Stimulated activated naive CD8-positive, alpha-beta T cell treated with anti-CD3 and anti-CD28 coated beads, Interleukin-15, Interleukin-2, amounts not matched to agents 100 U/mL and 50 U/mL, for 24 hours (primary cell): ENCODE data around the gene DHRS11.

Experiments used
- ATAC-seq: fragments of 150-1000 bp; cut with Tn5 transposase; one replicate; pipeline ENCODE4 v1.10.0; 2021
- DNase-seq: peaks from one replicate; pipeline ENCODE4 v3.0.0; 2021

Gene DHRS11

DNA sequence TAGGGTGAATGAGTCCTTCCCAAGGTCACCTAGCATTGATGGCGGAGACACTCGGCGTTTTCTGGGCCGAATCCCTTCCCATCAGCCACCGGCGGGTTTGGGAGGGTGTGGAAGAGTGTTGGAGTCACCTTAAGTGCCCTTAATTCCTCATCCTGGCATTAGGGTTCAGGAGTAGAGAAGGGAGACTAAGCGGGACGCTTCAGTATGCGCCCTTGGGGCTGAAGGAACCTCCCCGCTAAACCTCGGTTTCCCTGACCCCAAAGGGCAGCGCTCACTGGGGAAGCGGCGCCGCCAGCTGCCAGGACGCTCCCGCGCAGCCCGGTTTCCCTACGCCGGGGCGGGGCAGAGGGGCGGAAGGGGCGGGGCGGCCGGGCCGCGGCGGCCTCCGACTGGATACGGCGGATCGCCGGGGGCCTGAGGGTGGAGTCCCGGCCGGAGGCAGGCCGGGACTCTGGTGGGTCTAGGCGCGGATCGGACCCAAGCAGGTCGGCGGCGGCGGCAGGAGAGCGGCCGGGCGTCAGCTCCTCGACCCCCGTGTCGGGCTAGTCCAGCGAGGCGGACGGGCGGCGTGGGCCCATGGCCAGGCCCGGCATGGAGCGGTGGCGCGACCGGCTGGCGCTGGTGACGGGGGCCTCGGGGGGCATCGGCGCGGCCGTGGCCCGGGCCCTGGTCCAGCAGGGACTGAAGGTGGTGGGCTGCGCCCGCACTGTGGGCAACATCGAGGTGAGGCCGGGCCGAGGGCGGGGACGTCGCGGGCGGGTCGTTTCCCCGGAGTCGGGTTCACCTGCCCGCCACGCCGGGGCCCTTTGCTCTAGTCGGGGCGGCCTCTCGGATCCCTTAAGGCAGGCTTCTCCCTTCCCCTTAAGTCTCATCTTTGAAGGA lies at the start of gene DHRS11:
DHRS11 (plus strand) TSS at position 446 of the 882 bp plus-strand sequence; CDS start at position 577, 131 bp downstream.
- peak; percentile 92 for DNase-seq
- peak; percentile 96 for ATAC-seq

GRCh38 chr17:36542755-36543154 lies 48.9 kb upstream of the DHRS11 start:
- ATAC-seq (no peak), DNase-seq (no peak)

GRCh38 chr17:36544044-36544306 lies 47.7 kb upstream of the DHRS11 start:
- DNase-seq: peak; percentile 32
- no peak for ATAC-seq

DNA sequence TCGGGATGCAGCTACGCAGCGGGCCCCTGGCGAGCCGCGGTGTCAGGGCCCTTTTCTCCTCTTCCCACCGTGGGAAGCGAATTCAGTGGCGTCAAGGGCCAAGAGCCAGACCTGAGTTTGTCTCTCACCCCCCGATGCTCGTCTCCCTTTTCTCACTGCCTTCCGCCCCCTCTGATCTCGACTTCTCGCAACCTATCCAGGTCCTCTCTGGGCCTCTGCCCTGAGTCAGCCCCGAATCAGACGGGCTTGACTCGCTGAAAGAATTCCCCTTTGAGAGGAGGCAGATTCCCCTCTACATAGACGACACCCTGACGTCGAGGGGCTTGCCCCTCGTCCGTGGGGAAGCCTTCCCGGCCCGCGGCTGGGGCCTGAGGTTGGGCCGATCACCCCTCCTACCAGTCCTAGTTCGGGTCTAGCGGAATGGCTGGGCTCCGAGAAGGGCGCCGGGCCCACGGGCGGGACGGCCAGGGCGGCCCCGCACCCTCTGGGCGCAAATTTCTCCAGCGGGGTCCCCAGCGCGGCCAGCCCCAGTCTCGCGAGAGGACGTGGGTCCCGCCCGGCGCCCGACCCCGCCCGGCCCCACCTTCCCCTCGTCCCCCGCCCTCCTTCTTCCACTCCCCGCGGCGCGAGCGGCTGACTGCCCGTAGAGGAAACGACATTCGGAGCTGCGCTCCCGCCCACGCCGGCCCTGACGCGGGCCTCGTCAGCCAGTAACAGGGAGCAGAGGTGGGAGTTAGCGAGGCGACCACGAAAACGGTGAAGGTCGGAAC lies 47.2 kb upstream of the DHRS11 start, which contains the start of gene GGNBP2:
GGNBP2 (plus strand) TSS at position 613 of the 770 bp plus-strand sequence. CDS start 806 bp downstream, outside the sequence.
- ATAC-seq (peak; percentile 73), DNase-seq (peak; percentile 96)

DNA sequence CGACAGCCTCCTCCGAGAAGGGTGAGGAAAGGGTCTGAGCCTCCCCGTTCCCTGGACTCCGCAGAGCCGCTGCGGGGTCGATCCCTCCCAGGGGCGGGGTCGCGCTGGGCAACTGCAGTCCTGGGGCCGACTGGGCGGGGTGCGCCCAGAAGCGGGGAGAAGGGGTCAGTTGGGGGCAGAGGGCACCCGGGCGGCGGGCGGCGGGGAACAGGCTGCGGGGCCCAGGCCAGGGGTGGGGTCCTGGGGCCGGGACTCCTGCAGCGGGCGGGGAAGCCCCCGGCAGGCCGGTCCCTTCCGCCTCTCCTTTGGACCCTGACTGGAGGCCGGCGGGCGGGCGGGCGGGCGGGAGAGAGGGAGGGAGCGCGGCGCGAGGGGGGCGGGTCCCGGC lies 46.6 kb upstream of the DHRS11 start:
- ATAC-seq (no peak), DNase-seq (no peak)

DNA sequence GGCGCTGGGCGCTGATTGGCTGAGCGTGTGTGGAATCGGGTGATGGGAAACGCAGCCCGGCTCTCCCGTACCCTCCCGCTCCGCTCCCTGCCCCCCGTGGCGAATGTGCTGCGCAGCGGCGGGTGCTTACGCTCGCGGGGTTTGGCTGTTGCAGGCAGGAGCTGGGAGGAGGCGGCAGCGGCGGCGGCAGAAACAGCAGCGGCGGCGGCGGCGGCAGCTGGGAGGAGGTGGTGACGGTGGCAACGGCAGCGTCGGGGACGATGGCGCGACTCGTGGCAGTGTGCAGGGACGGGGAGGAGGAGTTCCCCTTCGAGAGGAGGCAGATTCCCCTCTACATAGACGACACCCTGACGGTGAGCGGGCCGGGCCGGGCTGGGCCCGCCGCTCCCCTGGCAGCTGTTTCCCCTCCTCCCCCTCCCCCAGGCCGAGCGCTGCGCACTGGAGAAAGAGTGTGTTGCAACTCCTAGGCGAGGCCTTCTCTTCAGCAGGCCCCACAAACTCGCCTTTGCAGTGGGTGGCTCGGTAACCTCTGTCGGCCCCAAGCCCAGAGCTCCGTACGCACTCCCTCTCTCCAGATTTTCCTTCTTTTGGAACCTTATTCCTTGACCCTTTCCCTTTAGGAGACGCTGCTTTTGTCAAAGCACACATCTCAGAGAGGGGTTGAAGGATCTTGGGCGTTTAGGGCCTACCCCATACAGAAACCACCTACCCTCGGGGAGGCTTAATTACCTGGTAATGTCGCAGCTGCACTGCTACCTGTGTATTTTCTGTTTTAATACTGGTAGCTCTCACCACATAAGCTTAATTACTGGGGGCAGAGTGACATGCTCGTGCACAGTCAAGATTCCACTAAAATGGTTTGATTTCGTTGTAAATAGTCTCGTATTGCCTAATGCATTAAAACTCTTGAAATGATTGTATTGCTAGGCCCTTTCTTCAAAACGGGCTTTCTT lies 45.9 kb upstream of the DHRS11 start:
- peak; percentile 84 for ATAC-seq

DNA sequence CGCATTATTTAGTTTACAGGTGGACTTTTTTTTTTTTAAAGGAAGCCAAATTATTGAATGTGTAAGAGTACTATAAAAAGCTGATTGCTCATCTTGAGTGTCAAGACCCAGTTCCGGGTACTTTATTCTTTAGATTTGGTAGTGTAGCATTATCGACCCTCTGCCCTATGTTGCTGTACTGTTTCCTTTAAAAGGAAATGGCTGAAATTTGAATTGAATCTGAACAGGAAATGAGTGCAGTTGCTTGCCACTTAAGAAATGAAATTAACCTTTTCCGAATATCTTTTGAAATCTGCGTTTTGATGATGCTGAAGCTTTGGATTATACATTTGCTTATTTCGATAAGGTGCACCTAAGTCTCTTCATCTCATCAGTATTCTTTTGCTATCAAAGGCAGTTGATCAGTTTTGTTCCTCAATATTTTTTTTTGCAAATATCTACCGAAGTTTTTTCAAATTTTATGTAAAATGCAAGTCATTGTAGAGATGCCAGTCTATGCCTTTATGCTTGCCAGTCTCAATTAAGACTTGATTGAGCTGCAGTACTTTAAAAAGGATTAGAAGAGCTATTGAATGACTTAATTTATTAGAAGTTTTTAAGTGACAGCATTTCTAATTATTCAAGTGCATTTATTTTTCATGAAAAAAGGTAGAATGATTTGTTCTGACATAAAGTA lies 45.1 kb upstream of the DHRS11 start:
- ATAC-seq (no peak), DNase-seq (no peak)

More for the DNA sequence above, 45.9 kb upstream of the DHRS11 start:
- peak; percentile 97 for DNase-seq

DNA sequence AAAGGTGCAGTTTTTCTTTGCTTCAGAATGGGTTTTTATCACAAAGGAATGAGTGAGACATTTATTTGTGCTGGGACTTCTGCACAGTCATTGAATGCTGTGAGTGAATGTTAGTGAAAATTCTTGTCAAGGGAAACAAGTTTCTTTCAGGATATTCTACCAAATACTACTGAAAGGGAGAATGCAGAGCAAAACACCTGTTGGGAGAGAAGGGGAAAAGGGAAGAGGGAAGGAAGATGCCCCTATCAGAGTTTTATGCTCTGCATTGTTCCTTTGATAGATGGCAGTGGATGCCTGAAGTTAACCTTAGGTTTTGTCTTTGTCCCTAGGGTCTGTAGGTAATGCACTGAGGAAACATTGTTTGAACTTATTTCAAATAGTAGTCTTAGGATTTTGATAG lies 43.9 kb upstream of the DHRS11 start:
- DNase-seq: no peak
- no peak for ATAC-seq

DNA sequence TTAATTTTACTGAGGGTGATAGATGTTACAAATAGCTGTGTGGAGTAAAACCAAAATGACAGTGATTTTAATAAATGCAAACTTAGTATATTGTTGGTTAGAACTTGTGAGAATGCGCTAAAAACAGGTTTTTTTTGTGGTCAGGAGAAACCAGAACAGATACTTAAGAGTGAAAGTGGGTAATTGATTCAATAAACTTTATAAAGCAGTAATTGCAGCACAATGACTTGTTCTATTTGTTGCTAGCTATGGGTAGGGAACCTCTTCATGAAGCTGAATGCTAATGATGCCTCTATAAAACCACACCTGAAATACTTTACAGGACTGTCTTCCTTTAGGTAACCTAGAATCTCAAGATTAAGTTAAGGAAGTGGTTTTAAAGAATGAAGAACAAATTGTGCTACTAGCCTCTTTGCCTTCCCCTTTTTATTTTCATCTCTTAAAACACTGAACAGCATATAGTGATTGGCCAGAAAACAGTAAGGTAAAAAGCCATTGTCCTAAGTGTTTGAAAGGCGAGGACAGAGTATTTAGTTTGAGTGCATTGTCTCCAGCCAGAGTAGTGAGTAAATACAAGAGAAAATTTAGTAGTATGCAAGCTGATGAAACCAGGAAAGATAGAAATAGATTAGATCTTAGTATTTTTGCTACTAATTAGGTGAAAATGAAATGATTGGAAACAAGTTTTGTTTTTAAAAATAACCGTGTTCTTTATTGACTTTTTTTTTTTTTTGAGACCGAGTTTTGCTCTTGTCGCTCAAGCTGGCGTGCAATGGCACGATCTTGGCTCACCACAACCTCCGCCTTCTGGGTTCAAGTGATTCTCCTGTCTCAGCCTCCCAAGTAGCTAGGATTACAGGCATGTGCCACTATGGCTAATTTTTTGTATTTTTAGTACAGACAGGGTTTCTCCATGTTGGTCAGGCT lies 40.9 kb upstream of the DHRS11 start:
- no peak for DNase-seq

GRCh38 chr17:36553459-36553858 lies 38.2 kb upstream of the DHRS11 start:
- no peak for DNase-seq
- no peak for ATAC-seq

More for the DNA sequence above, 40.9 kb upstream of the DHRS11 start:
- no peak for ATAC-seq

DNA sequence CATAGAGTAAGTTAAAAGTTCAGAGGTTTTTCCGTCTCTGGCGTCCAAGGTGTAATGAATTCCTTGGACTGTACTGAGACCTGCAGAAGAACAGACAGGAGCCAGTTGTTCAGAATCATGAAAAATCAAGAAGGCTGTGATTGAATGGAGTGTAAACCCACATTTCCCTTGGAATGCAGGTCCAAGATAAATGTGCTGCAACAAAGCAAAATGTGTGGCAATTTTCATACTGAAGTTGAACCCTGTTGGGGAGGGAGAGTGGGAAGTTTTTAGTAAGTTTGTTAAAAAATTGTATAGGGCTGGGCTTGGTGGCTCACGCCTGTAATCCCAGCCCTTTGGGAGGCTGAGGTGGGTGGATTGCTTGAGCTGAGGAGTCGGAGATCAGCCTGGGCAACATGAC lies 25.6 kb upstream of the DHRS11 start:
- no peak for ATAC-seq

DNA sequence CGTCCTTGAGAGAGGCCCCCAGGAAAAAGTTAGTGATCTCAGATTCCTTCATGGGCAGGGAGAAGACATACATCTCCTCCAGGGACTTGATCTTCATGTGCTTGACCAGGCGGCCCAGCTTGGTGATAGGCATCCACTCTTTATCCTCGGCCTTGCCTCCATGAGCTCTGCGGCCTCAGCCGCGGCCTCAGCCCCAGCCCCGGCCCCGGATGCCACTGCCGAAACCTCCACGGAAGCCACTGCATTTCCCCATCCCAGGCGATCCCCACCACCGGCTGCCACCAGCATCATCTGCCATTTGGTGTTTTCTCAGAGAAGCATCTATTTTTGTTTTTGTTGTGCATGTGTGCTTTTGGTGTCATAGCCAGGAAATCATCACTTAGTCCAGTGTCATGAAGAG lies 16.7 kb upstream of the DHRS11 start:
- DNase-seq (no peak), ATAC-seq (no peak)

More for the DNA sequence above, 25.6 kb upstream of the DHRS11 start:
- no peak for DNase-seq

DNA sequence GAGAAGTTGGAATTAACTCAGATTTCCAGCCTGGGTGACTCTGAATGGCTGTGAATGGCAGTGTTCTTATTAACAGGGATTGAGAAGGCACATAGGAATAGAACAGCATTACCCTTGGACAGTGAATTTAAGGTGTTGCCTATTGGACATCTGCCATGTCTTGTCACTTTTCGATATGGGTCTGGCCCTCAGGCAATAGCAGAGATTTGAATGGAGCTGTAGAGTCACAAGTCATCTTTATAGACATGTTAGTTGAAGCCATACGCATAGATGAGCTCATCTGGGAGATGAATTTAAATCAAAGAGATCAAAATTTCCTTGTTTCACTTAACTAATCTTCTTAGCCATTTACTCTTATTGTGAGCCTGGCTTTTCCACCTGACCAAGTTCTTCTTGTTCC lies 14.9 kb upstream of the DHRS11 start:
- DNase-seq: no peak
- no peak for ATAC-seq

- DNase-seq: no peak
- no peak for ATAC-seq
Measured at GRCh38 chr17:36578671-36579070, 13.0 kb upstream of the DHRS11 start.

- DNase-seq (no peak), ATAC-seq (no peak)
Measured at GRCh38 chr17:36583787-36584186, 7.9 kb upstream of the DHRS11 start.

- DNase-seq (no peak), ATAC-seq (no peak)
Measured at GRCh38 chr17:36586138-36586537, 5.5 kb upstream of the DHRS11 start.

- DNase-seq (no peak), ATAC-seq (no peak)
Measured at GRCh38 chr17:36590082-36590481, 1.6 kb upstream of the DHRS11 start.

GRCh38 chr17:36592316-36592715 lies 637 bp downstream of the DHRS11 start:
- ATAC-seq: no peak
- DNase-seq: peak; percentile 36

DNA sequence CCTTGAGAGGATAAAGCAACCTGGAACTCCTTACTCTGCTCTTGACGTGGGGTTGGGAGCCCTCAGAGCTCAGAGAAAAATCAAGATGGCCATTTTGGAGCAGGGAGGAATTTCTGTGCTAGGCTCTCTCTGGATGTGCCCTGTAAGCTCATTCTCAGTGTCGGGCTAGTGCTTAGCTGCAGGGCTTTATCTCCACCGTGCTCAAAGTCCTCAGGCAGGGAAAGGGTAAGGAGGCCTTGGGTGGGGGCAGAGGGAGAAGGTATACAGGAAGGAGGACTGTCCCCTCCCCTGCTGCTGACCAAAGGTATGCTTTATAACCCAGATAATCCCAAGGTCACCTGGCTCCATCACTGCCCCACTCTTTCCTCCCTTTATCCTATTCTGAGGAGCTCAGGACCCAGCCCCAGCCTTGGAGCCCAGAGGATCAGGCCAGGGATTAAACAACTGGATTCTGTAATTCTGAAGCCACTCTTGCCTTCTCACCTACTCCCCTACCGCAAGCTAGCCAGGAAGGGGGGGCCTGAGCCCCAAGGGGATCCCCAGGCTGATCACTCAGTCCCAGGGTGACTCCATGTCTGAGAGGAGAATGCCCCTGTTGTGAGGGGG lies 1.1 kb downstream of the DHRS11 start:
- DNase-seq: peak; percentile 20
- no peak for ATAC-seq
